BLaER1 treated with 17β-estradiol and CSF1 and Interleukin-3, amounts not matched to agents 10 nM and 100 nM (cell line): ENCODE data around the gene C14orf39.
"Not testable (repeated sequence)": the region's sequence is repeated elsewhere in the genome, so short reads cannot be mapped to it uniquely, and the experiment has no call there.

ENCODE experiments used
- H3K27ac ChIP-seq, 11 experiments: shearing (Covaris generic); formaldehyde crosslinking; 2 replicates each; pipeline ENCODE4 v1.8.1; 2022
- H3K27me3 ChIP-seq, 11 experiments: shearing (Covaris generic); formaldehyde crosslinking; 2 replicates each; pipeline ENCODE4 v1.8.1; 2022
- H3K36me3 ChIP-seq, 11 experiments: shearing (Covaris generic); formaldehyde crosslinking; 2 replicates each; pipeline ENCODE4 v1.8.1; 2022
- H3K4me1 ChIP-seq, 10 experiments: shearing (Covaris generic); formaldehyde crosslinking; 2 replicates each; pipeline ENCODE4 v1.8.1; 2022
- H3K4me2 ChIP-seq, 11 experiments: shearing (Covaris generic); formaldehyde crosslinking; 2 replicates each; pipeline ENCODE4 v1.8.1; 2022
- H3K4me3 ChIP-seq, 10 experiments: shearing (Covaris generic); formaldehyde crosslinking; 2 replicates each; pipeline ENCODE4 v1.8.1; 2022
- H3K9ac ChIP-seq, 11 experiments: shearing (Covaris generic); formaldehyde crosslinking; 2 replicates each; pipeline ENCODE4 v1.8.1; 2022
- H3K9me3 ChIP-seq, 11 experiments: shearing (Covaris generic); formaldehyde crosslinking; replicated peaks in 1 of 11; 2 replicates each; pipeline ENCODE4 v1.8.1; 2022
- H4K20me1 ChIP-seq, 11 experiments: shearing (Covaris generic); formaldehyde crosslinking; 2 replicates each; pipeline ENCODE4 v1.8.1; 2022
- Cebpa-rat ChIP-seq, 11 experiments: shearing (Covaris generic); IDR thresholded peaks; 2 replicates each; pipeline ENCODE4 v1.8.1; 2022

C14orf39 gene

GRCh38 chr14:60505448-60505847 lies 19.6 kb upstream of the C14orf39 start:
- TF ChIP-seq Cebpa-rat (IDR thresholded peaks at IDR 0.05) = no peak
- H3K27ac ChIP-seq = no peak overlapping the region
- peak overlapping the region in 8 of 11 experiments; percentile 6 to 40 (median 11); a peak in 6 of 22 replicates for H3K4me2 ChIP-seq
- H3K36me3 ChIP-seq = no peaks in the 10 kb centered on the region
- peaks cover 36 to 46% (median 43%) of the 10 kb centered on the region in 11 experiments for H3K9me3 ChIP-seq
- no peaks in the 10 kb centered on the region for H4K20me1 ChIP-seq
- H3K9ac ChIP-seq = no peak overlapping the region
- peaks cover 0 to 16% (median 3%) of the 10 kb centered on the region in 11 experiments; a peak in 5 of 22 replicates for H3K27me3 ChIP-seq
- no peak overlapping the region for H3K4me3 ChIP-seq
- peaks cover 0 to 6% (median 0%) of the 10 kb centered on the region in 10 experiments; a peak in 5 of 20 replicates for H3K4me1 ChIP-seq

GRCh38 chr14:60502541-60502940 lies 16.7 kb upstream of the C14orf39 start:
- no peaks in the 10 kb centered on the region for H3K36me3 ChIP-seq
- peaks cover 10 to 16% (median 14%) of the 10 kb centered on the region in 11 experiments for H3K9me3 ChIP-seq
- no peak for TF ChIP-seq Cebpa-rat (IDR thresholded peaks at IDR 0.05)
- no peak overlapping the region for H3K4me3 ChIP-seq
- no peak overlapping the region for H3K9ac ChIP-seq
- no peak overlapping the region for H3K4me2 ChIP-seq
- no peak overlapping the region for H3K27ac ChIP-seq
- H3K27me3 ChIP-seq = peaks cover 0 to 16% (median 0%) of the 10 kb centered on the region in 11 experiments; a peak in 5 of 22 replicates
- no peaks in the 10 kb centered on the region for H4K20me1 ChIP-seq
- peaks cover 0 to 6% (median 0%) of the 10 kb centered on the region in 10 experiments; a peak in 5 of 20 replicates for H3K4me1 ChIP-seq

- H3K27ac ChIP-seq = no peak overlapping the region
- H3K27me3 ChIP-seq = no peaks in the 10 kb centered on the region
- H3K4me1 ChIP-seq = no peaks in the 10 kb centered on the region
- no peak overlapping the region for H3K4me2 ChIP-seq
- H3K4me3 ChIP-seq = no peak overlapping the region
- TF ChIP-seq Cebpa-rat (IDR thresholded peaks at IDR 0.05) = no peak
- H3K9ac ChIP-seq = no peak overlapping the region
- no peaks in the 10 kb centered on the region for H3K9me3 ChIP-seq
- H3K36me3 ChIP-seq = no peaks in the 10 kb centered on the region
- H4K20me1 ChIP-seq = no peaks in the 10 kb centered on the region
Observed at GRCh38 chr14:60495946-60496345, 10.1 kb upstream of the C14orf39 start.

GRCh38 chr14:60490270-60490669 lies 4.4 kb upstream of the C14orf39 start:
- Histone ChIP-seq H4K20me1 (no peaks in the 10 kb centered on the region), H3K4me3 (no peak overlapping the region), H3K4me1 (no peaks in the 10 kb centered on the region), H3K27ac (no peak overlapping the region), H3K4me2 (no peak overlapping the region), H3K27me3 (no peaks in the 10 kb centered on the region), H3K9ac (no peak overlapping the region), H3K36me3 (no peaks in the 10 kb centered on the region), H3K9me3 (peaks cover 0 to 9% (median 8%) of the 10 kb centered on the region in 11 experiments; a peak in 16 of 22 replicates)
- TF ChIP-seq Cebpa-rat (IDR thresholded peaks at IDR 0.05) = no peak

GRCh38 chr14:60488175-60488574 lies 2.3 kb upstream of the C14orf39 start:
- TF ChIP-seq Cebpa-rat (IDR thresholded peaks at IDR 0.05) = no peak
- no peaks in the 10 kb centered on the region for H3K4me1 ChIP-seq

GRCh38 chr14:60487211-60487610 lies 1.3 kb upstream of the C14orf39 start:
- H3K27ac ChIP-seq = no peak overlapping the region
- TF ChIP-seq Cebpa-rat (IDR thresholded peaks at IDR 0.05) = no peak
- no peaks in the 10 kb centered on the region for H3K27me3 ChIP-seq
- no peaks in the 10 kb centered on the region for H4K20me1 ChIP-seq
- H3K4me1 ChIP-seq = no peaks in the 10 kb centered on the region
- no peak overlapping the region for H3K4me2 ChIP-seq
- H3K9me3 ChIP-seq = peaks cover 3 to 13% (median 12%) of the 10 kb centered on the region in 11 experiments; a peak in 16 of 22 replicates
- no peaks in the 10 kb centered on the region for H3K36me3 ChIP-seq
- no peak overlapping the region for H3K4me3 ChIP-seq
- no peak overlapping the region for H3K9ac ChIP-seq

More at GRCh38 chr14:60488175-60488574, 2.3 kb upstream of the C14orf39 start:
- Histone ChIP-seq H4K20me1 (no peaks in the 10 kb centered on the region), H3K36me3 (no peaks in the 10 kb centered on the region), H3K4me2 (no peak overlapping the region), H3K9me3 (peaks cover 3 to 13% (median 12%) of the 10 kb centered on the region in 11 experiments; a peak in 16 of 22 replicates), H3K27ac (no peak overlapping the region), H3K27me3 (no peaks in the 10 kb centered on the region), H3K9ac (no peak overlapping the region), H3K4me3 (no peak overlapping the region)

- H3K27me3 ChIP-seq = no peaks in the 10 kb centered on the region
- no peaks in the 10 kb centered on the region for H3K4me1 ChIP-seq
- no peaks in the 10 kb centered on the region for H3K36me3 ChIP-seq
- no peak overlapping the region for H3K4me2 ChIP-seq
- H3K4me3 ChIP-seq = no peak overlapping the region
- peaks cover 10 to 20% (median 18%) of the 10 kb centered on the region in 11 experiments; a peak in 21 of 22 replicates for H3K9me3 ChIP-seq
- no peaks in the 10 kb centered on the region for H4K20me1 ChIP-seq
- no peak for TF ChIP-seq Cebpa-rat (IDR thresholded peaks at IDR 0.05)
- H3K27ac ChIP-seq = no peak overlapping the region
- no peak overlapping the region for H3K9ac ChIP-seq
Observed at GRCh38 chr14:60485057-60485597, 736 bp downstream of the C14orf39 start.

- Histone ChIP-seq H3K27ac (no peak overlapping the region), H3K4me2 (no peak overlapping the region), H4K20me1 (no peaks in the 10 kb centered on the region), H3K9ac (no peak overlapping the region), H3K27me3 (no peaks in the 10 kb centered on the region), H3K4me1 (no peaks in the 10 kb centered on the region), H3K9me3 (peaks cover 13 to 24% (median 21%) of the 10 kb centered on the region in 11 experiments; a peak in 21 of 22 replicates), H3K4me3 (no peak overlapping the region), H3K36me3 (no peaks in the 10 kb centered on the region)
- TF ChIP-seq Cebpa-rat (IDR thresholded peaks at IDR 0.05) = no peak
Observed at GRCh38 chr14:60482743-60483142, 3.1 kb downstream of the C14orf39 start.

GRCh38 chr14:60480248-60480647 lies 5.6 kb downstream of the C14orf39 start:
- H3K9me3 ChIP-seq = peaks cover 11 to 15% (median 13%) of the 10 kb centered on the region in 11 experiments; a peak in 21 of 22 replicates
- not testable (repeated sequence) for H3K9ac ChIP-seq, H3K4me3 ChIP-seq

GRCh38 chr14:60455875-60456274 lies 30.0 kb downstream of the C14orf39 start:
- TF ChIP-seq Cebpa-rat (IDR thresholded peaks at IDR 0.05) = no peak
- H3K27ac ChIP-seq = no peak overlapping the region
- H3K36me3 ChIP-seq = no peaks in the 10 kb centered on the region
- no peaks in the 10 kb centered on the region for H3K27me3 ChIP-seq
- no peaks in the 10 kb centered on the region for H3K9me3 ChIP-seq
- H3K4me3 ChIP-seq = no peak overlapping the region
- H4K20me1 ChIP-seq = no peaks in the 10 kb centered on the region
- H3K4me2 ChIP-seq = no peak overlapping the region
- H3K4me1 ChIP-seq = no peaks in the 10 kb centered on the region
- no peak overlapping the region for H3K9ac ChIP-seq

More at GRCh38 chr14:60480248-60480647, 5.6 kb downstream of the C14orf39 start:
- H3K27ac ChIP-seq, H3K4me1 ChIP-seq, H3K36me3 ChIP-seq, H3K4me2 ChIP-seq, H4K20me1 ChIP-seq, H3K27me3 ChIP-seq: not testable (repeated sequence)
